PC-3 (cell line): ENCODE results near the gene DPM3. TPM values are rescaled to one million over a fixed set of nuclear protein-coding genes. Genes with fewer than 3 reads are reported as not detected.
A peak's percentile ranks its signal among the peaks of the same experiment; 100 is the strongest.

Source experiments
- ATAC-seq: fragments of 200-7000 bp; cut with Tn5 transposase; 2 replicates; pipeline ENCODE4 v1.9.1; 2020; ENCODE audit warnings: mild to moderate bottlenecking, moderate library complexity
- BruUV-seq: library from RNA; stranded (reverse); fragments of 400-500 nt; replicated peaks from 2 replicates; lab custom pipeline; 2021; lab: Mats Ljungman, UMichigan
- CTCF ChIA-PET: fragments of 300-600 bp; sonication (Branson Sonifier 250); formaldehyde crosslinking; loops from one replicate; lab custom pipeline; 2022; ENCODE audit warnings: antibody characterized with exemption; lab: Charles Lee
- POLR2A ChIA-PET: fragments of 300-600 bp; sonication (Branson Sonifier 250); formaldehyde crosslinking; loops from one replicate; lab custom pipeline; 2022; ENCODE audit warnings: antibody characterized with exemption; ENCODE audit not compliant: unreplicated experiment; lab: Charles Lee
- DNase-seq: peaks from one replicate; pipeline ENCODE4 v3.0.0-alpha.2; 2015
- H2AFZ ChIP-seq: fragments of 300-600 bp; sonication (generic); 2 replicates; pipeline ENCODE4 v1.6.0; 2016; ENCODE audit warnings: antibody characterized with exemption, low read length
- H3F3A ChIP-seq: fragments of 300-600 bp; sonication (generic); one replicate; pipeline ENCODE4 v1.6.0; 2017; ENCODE audit warnings: antibody characterized with exemption, low read length, control low read depth, mild to moderate bottlenecking; ENCODE audit not compliant: unreplicated experiment
- H3K27ac ChIP-seq: fragments of 300-600 bp; sonication (generic); 2 replicates; pipeline ENCODE4 v1.5.1; 2016; ENCODE audit warnings: mild to moderate bottlenecking, low read length
- H3K27me3 ChIP-seq: fragments of 300-600 bp; sonication (generic); 2 replicates; pipeline ENCODE4 v1.6.1; 2016; ENCODE audit warnings: low read length, mixed read lengths
- H3K36me3 ChIP-seq: fragments of 300-600 bp; sonication (generic); 2 replicates; pipeline ENCODE4 v1.6.1; 2016; ENCODE audit warnings: low read depth, mixed run types, low read length, mixed read lengths
- H3K4me1 ChIP-seq: fragments of 300-600 bp; sonication (generic); 2 replicates; pipeline ENCODE4 v1.5.1; 2016; ENCODE audit warnings: low read length; ENCODE audit not compliant: insufficient read depth
- H3K4me2 ChIP-seq: fragments of 300-600 bp; sonication (generic); 2 replicates; pipeline ENCODE4 v1.6.0; 2016; ENCODE audit warnings: low read length
- H3K4me3 ChIP-seq: fragments of 300-600 bp; sonication (generic); 2 replicates; pipeline ENCODE4 v1.5.1; 2016; ENCODE audit warnings: mild to moderate bottlenecking, low read length, mixed read lengths
- H3K79me2 ChIP-seq: fragments of 300-600 bp; sonication (generic); 2 replicates; pipeline ENCODE4 v1.6.1; 2017; ENCODE audit warnings: low read length, mixed read lengths
- H3K9ac ChIP-seq: fragments of 300-600 bp; sonication (generic); 2 replicates; pipeline ENCODE4 v1.6.0; 2016; ENCODE audit warnings: mild to moderate bottlenecking, low read length
- H3K9me2 ChIP-seq: fragments of 300-600 bp; sonication (generic); replicated peaks from 2 replicates; pipeline ENCODE4 v1.6.1; 2016; ENCODE audit warnings: mixed run types, low read length, mixed read lengths
- H3K9me3 ChIP-seq: fragments of 300-600 bp; sonication (generic); 2 replicates; pipeline ENCODE4 v1.6.1; 2016; ENCODE audit warnings: low read length, mixed read lengths
- H4K20me1 ChIP-seq: fragments of 300-600 bp; sonication (generic); 2 replicates; pipeline ENCODE4 v1.6.1; 2016; ENCODE audit warnings: low read length, mixed read lengths
- EZH2 ChIP-seq: fragments of 300-600 bp; sonication (generic); IDR thresholded peaks from one replicate; pipeline ENCODE4 v1.6.1; 2017; ENCODE audit warnings: antibody characterized with exemption, mild to moderate bottlenecking, low read length; ENCODE audit not compliant: unreplicated experiment
- EZH2phosphoT487 ChIP-seq: fragments of 300-600 bp; sonication (generic); IDR thresholded peaks from 2 replicates; pipeline ENCODE4 v1.6.1; 2018; ENCODE audit warnings: mild to moderate bottlenecking, antibody characterized with exemption, low read length, borderline replicate concordance
- intact Hi-C: fragments of 100-400 bp; cut with micrococcal nuclease; formaldehyde crosslinking; loops from 2 replicates; pipeline ENCODE4 v1.9.0; 2023
- total RNA-seq: library from RNA; depleted of rRNA; stranded (reverse); fragments of >200 nt; gene quantifications from 2 replicates; pipeline ENCODE4 v1.2.3, GENCODE V29; 2014
- TF ChIP-seq, protein P1 (sequence below): fragments of 300-600 bp; sonication (generic); conservative IDR thresholded peaks from 2 replicates; pipeline ENCODE4 v1.5.1; 2017; ENCODE audit warnings: antibody characterized with exemption, low read depth, mild to moderate bottlenecking, low read length

The DPM3 gene
- total RNA-seq, 1 experiment from 2014 or later = 74.3 TPM

DNA sequence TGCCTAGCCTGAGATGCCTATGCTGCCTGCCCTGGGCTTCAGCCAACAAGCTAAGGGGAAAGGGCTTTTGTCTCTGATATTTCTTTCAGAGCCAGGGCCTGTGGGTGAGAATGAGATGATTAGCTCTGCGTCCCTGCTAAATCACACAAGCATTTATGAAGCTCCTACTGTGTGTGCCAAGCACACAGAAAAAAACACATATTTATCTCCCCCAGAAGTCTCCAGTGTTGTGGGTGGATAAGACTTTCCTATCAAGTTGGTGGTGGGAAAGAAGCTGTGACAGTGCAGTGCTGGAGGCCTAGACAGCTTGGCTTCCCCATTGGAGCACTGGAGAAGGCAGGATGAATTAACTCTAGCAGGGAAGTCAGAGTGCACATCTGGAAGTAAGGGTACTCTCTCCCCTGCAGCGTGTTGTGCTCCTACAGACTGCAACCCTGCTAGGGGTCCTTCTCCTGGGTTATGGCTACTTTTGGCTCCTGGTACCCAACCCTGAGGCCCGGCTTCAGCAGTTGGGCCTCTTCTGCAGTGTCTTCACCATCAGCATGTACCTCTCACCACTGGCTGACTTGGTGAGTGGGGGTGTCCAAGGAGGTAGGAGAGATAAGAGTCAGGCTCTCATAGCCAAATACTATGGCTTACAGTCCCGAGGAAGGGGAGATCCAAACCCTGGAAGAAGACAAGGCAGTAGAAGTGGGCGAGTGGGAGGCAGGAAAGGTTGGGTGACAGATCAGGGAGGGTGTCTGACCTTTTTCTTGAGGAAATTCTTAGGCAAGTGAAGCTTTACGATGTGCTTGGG lies 3.0 kb downstream of the DPM3 start:
- H3K36me3 ChIP-seq = peaks cover 16% of the 10 kb centered on the region
- peaks cover 44% of the 10 kb centered on the region for H3K4me1 ChIP-seq
- peak overlapping the region; percentile 91 for H3K4me2 ChIP-seq
- H4K20me1 ChIP-seq = no peaks in the 10 kb centered on the region
- H3F3A ChIP-seq = no peaks in the 10 kb centered on the region
- peak overlapping the region; percentile 89; the same call in 1 of the 2 replicates for H3K9ac ChIP-seq
- H3K4me3 ChIP-seq = peak overlapping the region; percentile 87
- no TSS peak for BruUV-seq
- POLR2A ChIA-PET = no interaction called here
- ATAC-seq (no peak), DNase-seq (no peak)
- no peaks in the 10 kb centered on the region for H3K9me3 ChIP-seq
- no peak overlapping the region for H2AFZ ChIP-seq
- TF ChIP-seq, protein P1, sequence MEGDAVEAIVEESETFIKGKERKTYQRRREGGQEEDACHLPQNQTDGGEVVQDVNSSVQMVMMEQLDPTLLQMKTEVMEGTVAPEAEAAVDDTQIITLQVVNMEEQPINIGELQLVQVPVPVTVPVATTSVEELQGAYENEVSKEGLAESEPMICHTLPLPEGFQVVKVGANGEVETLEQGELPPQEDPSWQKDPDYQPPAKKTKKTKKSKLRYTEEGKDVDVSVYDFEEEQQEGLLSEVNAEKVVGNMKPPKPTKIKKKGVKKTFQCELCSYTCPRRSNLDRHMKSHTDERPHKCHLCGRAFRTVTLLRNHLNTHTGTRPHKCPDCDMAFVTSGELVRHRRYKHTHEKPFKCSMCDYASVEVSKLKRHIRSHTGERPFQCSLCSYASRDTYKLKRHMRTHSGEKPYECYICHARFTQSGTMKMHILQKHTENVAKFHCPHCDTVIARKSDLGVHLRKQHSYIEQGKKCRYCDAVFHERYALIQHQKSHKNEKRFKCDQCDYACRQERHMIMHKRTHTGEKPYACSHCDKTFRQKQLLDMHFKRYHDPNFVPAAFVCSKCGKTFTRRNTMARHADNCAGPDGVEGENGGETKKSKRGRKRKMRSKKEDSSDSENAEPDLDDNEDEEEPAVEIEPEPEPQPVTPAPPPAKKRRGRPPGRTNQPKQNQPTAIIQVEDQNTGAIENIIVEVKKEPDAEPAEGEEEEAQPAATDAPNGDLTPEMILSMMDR = no peak
- TF ChIP-seq EZH2phosphoT487 (no peak), EZH2 (no peak)
- peaks cover 37% of the 10 kb centered on the region for H3K79me2 ChIP-seq
- CTCF ChIA-PET = interaction anchor here (0.6 to 0.8 kb wide), 2 partner anchors 30 to 852 kb away, joined by 4 to 5 read pairs; no protein-coding TSS in a partner anchor
- H3K9me2 ChIP-seq = no peaks in the 10 kb centered on the region
- peak overlapping the region; percentile 94 for H3K27ac ChIP-seq
- no peaks in the 10 kb centered on the region for H3K27me3 ChIP-seq
- intact Hi-C loops = loop anchor here (5.0 kb wide), 1 partner anchor 165 kb away; the partner anchor contains the start of genes CKS1B and SHC1

DNA sequence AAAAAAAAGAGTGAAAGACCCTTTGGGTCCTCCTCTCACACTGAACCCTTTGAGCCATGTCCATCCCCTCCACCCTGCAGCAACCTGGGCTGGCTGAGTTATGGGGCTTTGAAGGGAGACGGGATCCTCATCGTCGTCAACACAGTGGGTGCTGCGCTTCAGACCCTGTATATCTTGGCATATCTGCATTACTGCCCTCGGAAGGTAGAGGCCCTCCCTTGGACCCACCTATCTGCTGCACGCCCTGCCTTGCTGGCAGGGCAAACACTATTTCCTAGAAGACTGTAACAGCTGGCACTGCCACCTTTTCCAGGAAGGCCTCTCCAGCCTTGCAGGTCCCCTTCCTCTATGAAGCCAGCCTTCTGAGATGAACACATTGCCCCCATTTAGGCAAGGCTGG lies 3.6 kb downstream of the DPM3 start:
- H4K20me1 ChIP-seq = no peaks in the 10 kb centered on the region
- BruUV-seq = no TSS peak
- peak overlapping the region; percentile 94 for H3K27ac ChIP-seq
- H3F3A ChIP-seq = no peaks in the 10 kb centered on the region
- CTCF ChIA-PET = interaction anchor here (0.6 to 0.8 kb wide), 3 partner anchors 31 to 853 kb away, joined by 3 to 5 read pairs (median 4); no protein-coding TSS in a partner anchor
- H3K79me2 ChIP-seq = peaks cover 39% of the 10 kb centered on the region
- H3K9me2 ChIP-seq = no peaks in the 10 kb centered on the region
- ATAC-seq (no peak), DNase-seq (no peak)
- POLR2A ChIA-PET = interaction anchor here (0.6 to 0.7 kb wide), 2 partner anchors 48 to 220 kb away, joined by 4 to 5 read pairs; no protein-coding TSS in a partner anchor
- H2AFZ ChIP-seq = no peak overlapping the region
- TF ChIP-seq EZH2 (no peak), EZH2phosphoT487 (no peak)
- TF ChIP-seq, protein P1 = no peak
- peaks cover 45% of the 10 kb centered on the region for H3K4me1 ChIP-seq
- no peaks in the 10 kb centered on the region for H3K9me3 ChIP-seq
- intact Hi-C loops = loop anchor here (5.0 kb wide), 1 partner anchor 164 kb away; the partner anchor contains the start of genes CKS1B and SHC1
- no peaks in the 10 kb centered on the region for H3K27me3 ChIP-seq
- H3K4me3 ChIP-seq = peak overlapping the region; percentile 87
- H3K36me3 ChIP-seq = peaks cover 18% of the 10 kb centered on the region
- peak overlapping the region; percentile 91 for H3K4me2 ChIP-seq
- H3K9ac ChIP-seq = peak overlapping the region; percentile 89
